ENCODE measurements around the gene SMIM44.

GRCh38 chr19:3527238-3527910 is 44.1 kb upstream of the SMIM44 start:
- TF ChIP-seq CTCF (optimal IDR thresholded peaks at IDR 0.05 in 1 of 3, IDR thresholded peaks at IDR 0.05 in 1 of 3, conservative IDR thresholded peaks at IDR 0.05 in 1 of 3; ENCODE audit: extremely low read depth in 1 of 3, insufficient read depth in 2 of 3, low read length in 3 of 3) (no peak), EZH2 (IDR thresholded peaks at IDR 0.05; ENCODE audit: low read length) (no peak)
